GM06990 (cell line): ENCODE results near the gene PRXL2C.

Source experiments
- DNase-seq: peaks from one replicate; pipeline ENCODE4 v3.0.0-alpha.2; 2011; ENCODE audit not compliant: insufficient read length; ENCODE audit errors: extremely low read depth
- H3K27me3 ChIP-seq: replicated peaks from 2 replicates; pipeline ENCODE4 v1.6.0; 2011; ENCODE audit warnings: low read length; ENCODE audit not compliant: control insufficient read depth, insufficient read depth
- H3K36me3 ChIP-seq: 2 replicates; pipeline ENCODE4 v1.5.1; 2011; ENCODE audit warnings: low read length; ENCODE audit not compliant: control insufficient read depth, insufficient read depth
- H3K4me3 ChIP-seq: replicated peaks from 2 replicates; pipeline ENCODE4 v1.5.1; 2011; ENCODE audit warnings: low read depth, mild to moderate bottlenecking, control low read depth, low read length
- TF ChIP-seq, protein P1 (sequence below): IDR thresholded peaks from 2 replicates; pipeline ENCODE4 v1.5.1; 2011; ENCODE audit warnings: low read length, control low read depth, mild to moderate bottlenecking, inconsistent platforms; ENCODE audit not compliant: insufficient read depth, poor library complexity, severe bottlenecking

The PRXL2C gene

DNA sequence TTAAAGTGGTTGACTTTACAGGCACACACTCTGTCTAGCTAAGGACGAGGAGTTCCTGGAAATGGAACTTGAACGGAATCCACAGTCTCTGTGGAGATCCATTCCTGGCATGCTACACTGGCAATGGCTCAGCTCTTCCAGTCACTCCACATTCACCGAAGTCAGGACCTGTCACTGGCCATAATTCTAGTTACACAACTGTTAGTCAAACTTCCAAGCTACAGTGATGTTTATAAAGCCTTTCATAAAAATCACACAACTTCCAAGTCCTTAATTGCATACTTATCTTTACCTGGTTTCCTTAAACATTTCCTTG lies 51.2 kb downstream of the PRXL2C start:
- TF ChIP-seq, protein P1, sequence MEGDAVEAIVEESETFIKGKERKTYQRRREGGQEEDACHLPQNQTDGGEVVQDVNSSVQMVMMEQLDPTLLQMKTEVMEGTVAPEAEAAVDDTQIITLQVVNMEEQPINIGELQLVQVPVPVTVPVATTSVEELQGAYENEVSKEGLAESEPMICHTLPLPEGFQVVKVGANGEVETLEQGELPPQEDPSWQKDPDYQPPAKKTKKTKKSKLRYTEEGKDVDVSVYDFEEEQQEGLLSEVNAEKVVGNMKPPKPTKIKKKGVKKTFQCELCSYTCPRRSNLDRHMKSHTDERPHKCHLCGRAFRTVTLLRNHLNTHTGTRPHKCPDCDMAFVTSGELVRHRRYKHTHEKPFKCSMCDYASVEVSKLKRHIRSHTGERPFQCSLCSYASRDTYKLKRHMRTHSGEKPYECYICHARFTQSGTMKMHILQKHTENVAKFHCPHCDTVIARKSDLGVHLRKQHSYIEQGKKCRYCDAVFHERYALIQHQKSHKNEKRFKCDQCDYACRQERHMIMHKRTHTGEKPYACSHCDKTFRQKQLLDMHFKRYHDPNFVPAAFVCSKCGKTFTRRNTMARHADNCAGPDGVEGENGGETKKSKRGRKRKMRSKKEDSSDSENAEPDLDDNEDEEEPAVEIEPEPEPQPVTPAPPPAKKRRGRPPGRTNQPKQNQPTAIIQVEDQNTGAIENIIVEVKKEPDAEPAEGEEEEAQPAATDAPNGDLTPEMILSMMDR = no peak
- H3K27me3 ChIP-seq = no peaks in the 10 kb centered on the region
- no peak overlapping the region for H3K4me3 ChIP-seq
- DNase-seq = no peak
- no peaks in the 10 kb centered on the region for H3K36me3 ChIP-seq

DNA sequence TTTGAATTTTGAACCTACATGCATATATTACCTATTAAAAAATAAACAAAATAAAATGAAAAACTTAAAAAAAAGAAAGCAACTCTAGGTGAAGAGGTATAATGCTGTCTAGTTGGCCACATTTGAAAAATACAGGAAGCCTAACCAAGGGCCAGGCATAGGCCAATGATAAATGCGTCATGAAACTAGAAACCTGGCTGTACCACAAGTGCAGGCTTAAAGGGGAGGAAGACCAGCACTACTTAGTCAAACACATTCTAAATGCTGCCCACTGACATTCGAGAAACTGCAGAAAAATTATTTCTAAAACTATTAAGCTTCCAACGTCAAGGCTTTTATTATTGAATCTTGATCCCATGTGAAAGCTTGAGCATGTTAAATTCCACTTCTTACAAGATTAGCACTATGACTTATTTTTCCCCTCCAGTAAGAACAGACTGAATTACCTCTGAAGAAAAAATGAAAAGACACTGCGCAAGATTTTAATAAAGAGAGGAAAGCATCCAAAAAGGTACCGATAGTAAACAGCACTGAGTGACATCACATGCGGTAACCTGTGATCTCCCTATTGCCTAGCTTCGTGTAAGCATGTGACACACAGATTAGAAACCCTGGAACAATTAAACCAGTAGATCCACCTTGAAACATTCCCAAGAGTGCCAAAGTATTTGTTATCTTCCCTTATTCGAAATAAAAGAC lies 51.7 kb downstream of the PRXL2C start:
- no peak for DNase-seq
- Histone ChIP-seq H3K36me3 (no peaks in the 10 kb centered on the region), H3K27me3 (no peaks in the 10 kb centered on the region), H3K4me3 (no peak overlapping the region)
- TF ChIP-seq, protein P1 = no peak

DNA sequence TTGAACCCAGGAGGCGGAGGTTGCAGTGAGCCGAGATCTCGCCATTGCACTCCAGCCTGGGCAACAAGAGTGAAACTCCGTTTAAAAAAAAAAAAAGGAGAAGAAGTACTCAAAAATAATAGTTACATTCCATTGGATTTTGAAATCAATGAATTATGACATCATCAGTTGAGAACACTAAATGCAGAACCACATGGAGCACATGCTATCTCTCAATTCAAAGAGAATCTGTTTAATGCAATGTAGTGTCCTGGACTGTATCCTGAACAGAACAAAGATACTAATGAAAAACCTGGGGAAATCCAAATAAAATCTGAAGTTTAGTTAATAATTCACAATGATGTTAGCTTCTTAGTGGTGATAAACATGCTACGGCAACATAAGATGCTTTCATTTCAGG lies 55.8 kb downstream of the PRXL2C start:
- H3K36me3 ChIP-seq = no peaks in the 10 kb centered on the region
- TF ChIP-seq, protein P1 = no peak

DNA sequence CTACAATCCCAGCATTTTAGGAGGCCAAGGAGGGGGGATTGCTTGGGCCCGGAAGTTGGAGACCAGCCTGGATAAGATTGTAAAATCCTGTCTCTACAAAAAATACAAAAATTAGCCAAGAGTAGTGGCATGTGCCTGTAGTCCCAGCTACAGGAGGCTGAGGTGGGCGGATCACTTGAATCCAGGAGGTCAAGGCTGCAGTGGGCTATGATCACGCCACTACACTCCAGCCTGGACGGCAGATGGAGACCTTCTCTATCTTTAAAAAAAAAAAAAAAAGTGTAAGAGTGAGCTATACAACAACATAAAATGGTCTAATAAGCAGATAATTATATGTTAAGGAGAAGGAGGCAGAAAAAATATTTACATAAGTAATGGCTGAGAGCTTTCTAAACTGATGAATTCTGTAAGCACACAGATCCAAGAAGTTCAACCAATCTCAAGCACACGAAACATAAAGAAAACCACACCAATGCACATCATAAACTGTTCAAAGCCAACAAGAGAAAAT lies 58.5 kb downstream of the PRXL2C start:
- Histone ChIP-seq H3K27me3 (no peaks in the 10 kb centered on the region), H3K4me3 (no peak overlapping the region), H3K36me3 (no peaks in the 10 kb centered on the region)
- TF ChIP-seq, protein P1 = no peak
- DNase-seq = no peak

More for the DNA sequence above, 55.8 kb downstream of the PRXL2C start:
- Histone ChIP-seq H3K4me3 (no peak overlapping the region), H3K27me3 (no peaks in the 10 kb centered on the region)
- DNase-seq = no peak
